GM21528 (cell line): ENCODE measurements around the gene CDH22.

ENCODE experiments used
- ATAC-seq: cut with Tn5 transposase; IDR thresholded peaks from one replicate; pipeline ENCODE4 v1.9.1; 2021; ENCODE audit warnings: mild to moderate bottlenecking, moderate library complexity; ENCODE audit not compliant: unreplicated experiment, low FRiP score

The CDH22 gene

GRCh38 chr20:46303176-46303956 lies 4.9 kb downstream of the CDH22 start:
- no peak for ATAC-seq

- no peak for ATAC-seq
Measured at GRCh38 chr20:46302106-46302505, 6.2 kb downstream of the CDH22 start.

GRCh38 chr20:46300281-46300680 lies 8.0 kb downstream of the CDH22 start:
- no peak for ATAC-seq

GRCh38 chr20:46299078-46299477 lies 9.2 kb downstream of the CDH22 start:
- no peak for ATAC-seq

- no peak for ATAC-seq
Measured at GRCh38 chr20:46298374-46298773, 9.9 kb downstream of the CDH22 start.

- ATAC-seq = no peak
Measured at GRCh38 chr20:46296526-46297250, 11.6 kb downstream of the CDH22 start.

- no peak for ATAC-seq
Measured at GRCh38 chr20:46293084-46293483, 15.2 kb downstream of the CDH22 start.

- no peak for ATAC-seq
Measured at GRCh38 chr20:46291401-46291800, 16.9 kb downstream of the CDH22 start.

GRCh38 chr20:46289432-46289831 lies 18.9 kb downstream of the CDH22 start:
- ATAC-seq = no peak

GRCh38 chr20:46286977-46287376 lies 21.3 kb downstream of the CDH22 start:
- no peak for ATAC-seq

- no peak for ATAC-seq
Measured at GRCh38 chr20:46286382-46286781, 21.9 kb downstream of the CDH22 start.

GRCh38 chr20:46285740-46286139 lies 22.6 kb downstream of the CDH22 start:
- no peak for ATAC-seq

- ATAC-seq = no peak
Measured at GRCh38 chr20:46285072-46285471, 23.2 kb downstream of the CDH22 start.

- ATAC-seq = no peak
Measured at GRCh38 chr20:46284040-46284427, 24.3 kb downstream of the CDH22 start.

- ATAC-seq = no peak
Measured at GRCh38 chr20:46283426-46284039, 24.8 kb downstream of the CDH22 start.

- no peak for ATAC-seq
Measured at GRCh38 chr20:46282669-46283068, 25.6 kb downstream of the CDH22 start.

- no peak for ATAC-seq
Measured at GRCh38 chr20:46279103-46279502, 29.2 kb downstream of the CDH22 start.

- ATAC-seq = no peak
Measured at GRCh38 chr20:46277602-46278001, 30.7 kb downstream of the CDH22 start.

- ATAC-seq = no peak
Measured at GRCh38 chr20:46276531-46276930, 31.8 kb downstream of the CDH22 start.

- no peak for ATAC-seq
Measured at GRCh38 chr20:46275091-46275490, 33.2 kb downstream of the CDH22 start.

- ATAC-seq = no peak
Measured at GRCh38 chr20:46273717-46274116, 34.6 kb downstream of the CDH22 start.
